Caki2 (cell line): Measurements from ENCODE around the gene CACNA1G. TPM values are rescaled to one million over a fixed set of nuclear protein-coding genes. Genes with fewer than 3 reads are reported as not detected.

Experiments used
- DNase-seq: peaks from one replicate; pipeline ENCODE4 v3.0.0-alpha.2; 2015; ENCODE audit warnings: low read depth
- in situ Hi-C: cut with HindIII; loops from 2 replicates; pipeline ENCODE4 v1.10.0; 2016; ENCODE audit warnings: low sequenced_read_pairs, low pct_unique_long_range_greater_than_20kb, mixed read lengths
- total RNA-seq: library from RNA; depleted of rRNA; stranded (reverse); fragments of >200 nt; shearing (Covaris generic); gene quantifications from 2 replicates; pipeline ENCODE4 v1.2.3, GENCODE V29; 2014; ENCODE audit warnings: low replicate concordance

The CACNA1G gene
- total RNA-seq, 1 experiment from 2014 or later: 3.3 TPM

DNA sequence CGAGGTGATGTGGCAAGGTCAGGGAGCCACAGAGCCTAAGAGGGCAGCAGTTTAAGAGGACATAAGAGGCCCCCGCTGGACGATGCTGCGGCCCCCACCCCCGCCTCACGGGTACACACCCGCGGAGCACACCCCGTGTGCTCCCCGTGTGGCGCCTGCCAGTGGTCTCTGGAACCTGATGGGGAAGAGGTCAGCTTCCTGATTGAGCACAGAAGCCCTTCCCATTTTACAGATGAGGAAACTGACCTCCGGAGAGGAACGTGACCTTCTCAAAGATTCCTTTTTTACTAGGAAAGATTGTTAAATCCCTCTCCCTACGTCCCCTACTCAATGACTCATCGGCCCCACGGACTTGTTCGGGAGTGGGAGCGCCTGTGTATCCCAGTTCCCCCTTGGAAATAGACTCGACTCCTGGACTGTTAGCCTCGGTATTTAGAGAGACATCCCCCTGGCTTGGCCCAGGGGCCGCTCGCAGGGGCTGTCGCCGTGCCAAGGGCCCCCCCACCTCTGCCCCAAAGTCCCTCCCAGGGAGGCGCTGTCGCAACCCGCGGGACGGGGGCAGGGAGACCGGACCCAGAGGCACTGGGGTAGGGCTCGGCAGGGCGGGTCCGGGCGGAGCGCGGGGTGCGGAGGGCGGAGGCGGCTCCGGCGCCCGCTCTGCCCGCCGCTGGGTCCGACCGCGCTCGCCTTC is 73.9 kb downstream of the CACNA1G start, which contains the start of gene ABCC3:
TSS of gene ABCC3 (plus strand) at position 658 of the 691 bp plus-strand sequence. CDS start 56 bp downstream, outside the sequence.
- in situ Hi-C loops: no loop called here
- DNase-seq: peak; percentile 69

- DNase-seq: peak; percentile 62
- in situ Hi-C loops: loop anchor here (5.0 kb wide), 1 partner anchor 67 kb away; no protein-coding TSS in a partner anchor
These were observed 74.6 kb downstream of the CACNA1G start for GRCh38 chr17:50634915-50635731.

DNA sequence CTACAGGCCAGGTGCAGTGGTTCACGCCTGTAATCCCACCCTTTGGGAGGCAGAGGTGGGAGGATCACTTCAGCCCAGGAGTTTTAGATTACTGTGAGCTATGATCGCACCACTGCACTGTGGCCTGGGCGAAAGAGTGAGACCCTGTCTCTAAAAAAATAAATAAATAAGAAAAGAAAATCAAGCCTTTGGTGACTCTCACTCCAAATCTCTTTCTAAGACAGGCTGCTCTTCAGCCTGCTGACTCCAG is 75.1 kb downstream of the CACNA1G start:
- in situ Hi-C loops: loop anchor here (5.0 kb wide), 1 partner anchor 67 kb away; no protein-coding TSS in a partner anchor
- DNase-seq: no peak

GRCh38 chr17:50635982-50636803 is 75.7 kb downstream of the CACNA1G start:
- in situ Hi-C loops: loop anchor here (5.0 kb wide), 1 partner anchor 66 kb away; no protein-coding TSS in a partner anchor
- peak; percentile 49 for DNase-seq

DNA sequence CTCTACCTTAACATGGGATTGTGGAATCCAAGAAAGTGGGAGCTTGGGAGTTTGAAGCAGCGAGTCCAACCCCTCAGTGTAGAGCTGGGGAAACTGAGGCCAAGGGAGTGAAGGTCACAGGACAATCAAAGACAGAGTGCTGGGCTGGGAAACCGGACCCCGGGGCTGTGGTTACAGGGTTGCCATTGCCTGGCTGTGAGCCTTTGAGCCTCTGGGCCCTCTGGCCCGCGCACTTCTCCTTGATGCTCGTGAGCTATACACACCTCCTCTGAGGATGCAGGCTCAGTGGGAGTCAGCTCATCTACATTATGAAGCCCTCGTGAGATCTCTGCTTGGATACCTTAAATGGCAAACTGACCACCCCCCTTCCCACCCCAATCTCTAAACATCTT is 76.3 kb downstream of the CACNA1G start:
- in situ Hi-C loops: loop anchor here (5.0 kb wide), 1 partner anchor 66 kb away; no protein-coding TSS in a partner anchor
- no peak for DNase-seq

- in situ Hi-C loops: loop anchor here (5.0 kb wide), 1 partner anchor 64 kb away; no protein-coding TSS in a partner anchor
- DNase-seq: no peak
These were observed 77.5 kb downstream of the CACNA1G start for GRCh38 chr17:50637829-50638605.

DNA sequence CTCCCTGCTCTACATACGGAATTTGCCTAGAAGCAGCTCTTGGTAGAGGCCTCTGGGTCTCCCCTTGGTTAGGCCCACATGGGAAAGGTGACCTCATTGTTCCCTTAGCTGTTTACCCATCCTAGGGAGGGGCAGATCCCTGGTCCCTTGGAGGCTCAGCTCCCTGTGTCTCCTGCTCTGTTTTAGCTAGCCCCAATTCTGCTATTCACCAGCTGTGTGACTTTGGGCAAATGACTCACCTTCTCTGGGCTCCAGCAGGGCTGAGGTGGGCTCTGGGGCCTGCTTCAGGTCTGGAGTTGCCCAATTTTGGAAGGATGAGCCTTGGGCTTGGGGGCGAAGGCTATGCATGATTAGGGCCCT is 78.1 kb downstream of the CACNA1G start:
- DNase-seq: no peak
- in situ Hi-C loops: loop anchor here (5.0 kb wide), 1 partner anchor 64 kb away; no protein-coding TSS in a partner anchor

GRCh38 chr17:50638966-50639713 is 78.6 kb downstream of the CACNA1G start:
- DNase-seq: peak; percentile 98
- in situ Hi-C loops: loop anchor here (5.0 kb wide), 1 partner anchor 63 kb away; no protein-coding TSS in a partner anchor

GRCh38 chr17:50640686-50641351 is 80.3 kb downstream of the CACNA1G start:
- in situ Hi-C loops: no loop called here
- peak; percentile 89 for DNase-seq

GRCh38 chr17:50641357-50641756 is 80.8 kb downstream of the CACNA1G start:
- no peak for DNase-seq
- in situ Hi-C loops: no loop called here

GRCh38 chr17:50642071-50642721 is 81.7 kb downstream of the CACNA1G start:
- in situ Hi-C loops: no loop called here
- no peak for DNase-seq

DNA sequence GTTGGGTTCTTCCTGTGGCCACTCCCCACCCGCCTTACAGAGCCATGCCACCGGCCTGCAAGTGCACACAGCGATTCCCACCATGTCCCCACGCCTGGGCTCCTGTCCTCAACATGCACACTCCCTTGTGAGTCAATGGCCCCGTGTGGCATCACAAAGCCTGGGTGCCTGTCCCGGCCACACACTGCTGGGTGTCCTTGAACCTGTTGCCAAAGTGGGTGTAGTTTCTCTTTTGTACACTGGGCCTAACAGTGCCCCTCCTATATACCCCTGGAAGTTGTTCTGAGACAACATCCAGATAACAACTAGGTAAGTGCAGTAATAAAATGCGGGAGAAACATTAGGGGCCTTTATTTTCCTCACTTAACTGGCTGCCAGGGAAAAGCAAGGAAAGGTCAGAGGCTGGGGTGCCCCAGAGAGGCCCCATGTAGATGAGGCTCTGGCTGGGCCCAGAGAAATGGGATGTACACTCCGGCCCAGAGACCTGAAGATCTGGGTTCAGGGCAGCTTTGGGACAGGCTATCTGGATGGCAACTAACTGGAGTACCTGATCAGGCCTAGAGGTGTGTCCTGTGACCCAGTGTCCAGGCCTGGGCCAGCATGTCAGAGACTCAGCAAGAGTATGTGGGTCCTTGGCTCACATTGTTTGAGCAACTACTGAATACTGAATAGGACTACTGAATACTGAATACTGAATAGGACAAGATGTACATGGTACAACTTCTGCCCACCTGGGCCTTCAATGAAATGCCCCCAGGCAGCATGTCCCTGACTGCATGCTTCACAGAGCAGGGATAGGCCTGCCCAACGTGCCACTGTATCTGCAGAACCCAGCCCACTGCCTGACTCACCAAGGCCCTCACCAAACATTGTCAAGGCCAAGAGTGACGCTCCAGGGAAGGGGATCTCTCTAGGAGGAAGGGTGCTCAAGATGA is 82.5 kb downstream of the CACNA1G start:
- peak; percentile 75 for DNase-seq

DNA sequence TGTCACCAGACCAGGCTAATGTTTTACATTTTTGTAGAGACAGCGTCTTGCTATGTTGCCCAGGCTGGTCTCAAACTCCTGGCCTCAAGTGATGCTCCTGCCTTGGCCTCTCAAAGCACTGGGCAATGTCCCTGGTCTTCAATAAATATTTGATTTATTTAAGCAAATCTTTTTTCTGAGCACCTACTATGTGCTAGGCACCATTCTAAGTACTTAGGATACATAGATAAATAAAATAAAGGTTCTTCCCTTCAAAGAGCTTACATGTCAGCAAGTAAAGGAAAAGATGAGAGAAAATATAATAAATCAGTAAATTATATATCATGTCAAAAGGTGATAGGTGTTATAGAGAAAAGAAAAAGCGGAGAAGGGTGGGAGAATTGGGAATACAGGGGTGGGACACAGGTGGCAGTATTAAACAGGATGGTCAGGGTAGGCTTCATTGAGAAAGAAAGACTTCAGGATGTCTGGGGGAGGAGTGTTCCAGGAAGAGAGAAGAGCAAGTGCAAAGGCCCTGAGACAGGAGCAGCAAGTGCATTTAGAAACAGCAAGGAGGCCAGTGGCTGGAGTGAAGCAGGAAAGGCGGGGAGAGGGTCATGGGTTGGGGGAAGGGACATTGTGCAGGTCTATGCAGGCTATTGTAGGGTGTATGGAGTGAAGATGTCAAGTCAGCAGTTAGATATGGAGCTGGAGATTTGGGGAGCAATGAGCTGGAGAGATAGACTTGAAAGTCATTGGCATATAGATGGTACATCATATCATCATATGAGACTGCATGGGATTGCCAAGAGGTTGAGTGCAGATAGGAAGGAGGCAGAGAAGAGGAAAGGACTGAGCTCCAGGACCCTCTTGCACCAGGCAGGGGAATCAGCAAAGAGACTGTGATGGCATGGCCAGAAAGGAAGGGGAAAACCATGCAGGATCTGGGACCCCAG is 85.5 kb downstream of the CACNA1G start:
- DNase-seq: no peak
- in situ Hi-C loops: no loop called here

More for the DNA sequence above, 82.5 kb downstream of the CACNA1G start:
- in situ Hi-C loops: no loop called here

GRCh38 chr17:50647187-50647586 is 86.7 kb downstream of the CACNA1G start:
- no peak for DNase-seq
- in situ Hi-C loops: no loop called here
